ENCODE data around the gene EYA3. TPM values are rescaled to one million over a fixed set of nuclear protein-coding genes. Genes with fewer than 3 reads are reported as not detected.

The EYA3 gene, protein sequence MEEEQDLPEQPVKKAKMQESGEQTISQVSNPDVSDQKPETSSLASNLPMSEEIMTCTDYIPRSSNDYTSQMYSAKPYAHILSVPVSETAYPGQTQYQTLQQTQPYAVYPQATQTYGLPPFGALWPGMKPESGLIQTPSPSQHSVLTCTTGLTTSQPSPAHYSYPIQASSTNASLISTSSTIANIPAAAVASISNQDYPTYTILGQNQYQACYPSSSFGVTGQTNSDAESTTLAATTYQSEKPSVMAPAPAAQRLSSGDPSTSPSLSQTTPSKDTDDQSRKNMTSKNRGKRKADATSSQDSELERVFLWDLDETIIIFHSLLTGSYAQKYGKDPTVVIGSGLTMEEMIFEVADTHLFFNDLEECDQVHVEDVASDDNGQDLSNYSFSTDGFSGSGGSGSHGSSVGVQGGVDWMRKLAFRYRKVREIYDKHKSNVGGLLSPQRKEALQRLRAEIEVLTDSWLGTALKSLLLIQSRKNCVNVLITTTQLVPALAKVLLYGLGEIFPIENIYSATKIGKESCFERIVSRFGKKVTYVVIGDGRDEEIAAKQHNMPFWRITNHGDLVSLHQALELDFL
- 10 to 100 TPM; 29.5 to 32.0 TPM for total RNA-seq

DNA sequence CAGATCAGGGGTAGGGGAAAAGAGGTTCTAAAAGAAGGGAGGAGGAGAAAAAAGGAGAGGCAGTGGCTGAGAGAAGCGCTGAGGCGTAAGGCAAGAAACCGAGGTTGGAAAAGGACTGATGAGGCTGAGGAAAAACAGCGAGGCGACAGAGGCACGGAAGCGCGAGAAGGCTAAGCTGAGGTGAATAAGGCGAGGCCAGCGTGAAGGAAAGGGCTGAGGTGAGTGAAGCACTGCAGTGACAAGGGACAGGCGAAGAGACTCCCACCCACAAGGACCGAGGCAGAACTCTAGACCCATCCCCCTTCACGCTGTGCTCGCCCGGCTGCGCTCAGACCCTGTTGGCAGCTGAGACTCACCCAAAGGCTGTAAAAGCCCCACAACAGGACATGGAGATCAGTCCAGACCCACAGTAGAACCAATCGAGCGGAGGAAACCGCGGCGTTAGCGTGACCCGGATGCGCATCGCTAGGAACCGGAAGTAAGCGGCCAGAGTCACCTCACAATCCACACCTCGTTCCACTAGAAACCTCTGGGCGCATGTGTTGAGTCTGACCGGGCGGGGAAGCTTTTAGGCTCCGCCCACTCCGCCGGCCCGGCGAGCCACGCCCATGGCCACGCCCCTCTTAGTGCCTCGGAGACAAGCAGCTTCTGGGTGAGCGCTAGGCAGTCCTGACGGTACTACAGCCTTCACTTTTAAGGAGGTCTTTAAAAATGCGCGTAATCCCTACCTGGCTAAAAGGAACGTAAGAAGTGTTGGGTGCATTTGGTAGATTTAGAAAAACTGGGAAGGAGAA lies at the start of gene EYA3:
Gene EYA3 (minus strand): TSS at position 443 of the 794 bp plus-strand sequence. CDS start 30,584 bp downstream, outside the sequence.
- Mint-ChIP-seq H3K9me3 (no peaks in the 10 kb centered on the region), H3K4me1 (peaks cover 38% of the 10 kb centered on the region), H3K27me3 (peaks cover 6% of the 10 kb centered on the region), H3K36me3 (ENCODE audit: low read depth) (peaks cover 2% of the 10 kb centered on the region), H3K27ac (peak within 1 kb of the TSS; percentile 97), H3K4me3 (peak within 1 kb of the TSS; percentile 99)
- ChIA-PET CTCF (interaction anchor here (0.6 to 6.2 kb wide), 25 partner anchors 9 to 789 kb away, joined by 3 to 130 read pairs (median 3); partner anchors contain the start of genes ATP5IF1, IFI6, MED18 and STX12), POLR2A (interaction anchor here (0.6 to 3.2 kb wide), 38 partner anchors 9 to 493 kb away, joined by 3 to 18 read pairs (median 5); partner anchors contain the start of genes ATP5IF1, MED18, PPP1R8 and RCC1)
- DNase-seq, result peak; percentile 100

DNA sequence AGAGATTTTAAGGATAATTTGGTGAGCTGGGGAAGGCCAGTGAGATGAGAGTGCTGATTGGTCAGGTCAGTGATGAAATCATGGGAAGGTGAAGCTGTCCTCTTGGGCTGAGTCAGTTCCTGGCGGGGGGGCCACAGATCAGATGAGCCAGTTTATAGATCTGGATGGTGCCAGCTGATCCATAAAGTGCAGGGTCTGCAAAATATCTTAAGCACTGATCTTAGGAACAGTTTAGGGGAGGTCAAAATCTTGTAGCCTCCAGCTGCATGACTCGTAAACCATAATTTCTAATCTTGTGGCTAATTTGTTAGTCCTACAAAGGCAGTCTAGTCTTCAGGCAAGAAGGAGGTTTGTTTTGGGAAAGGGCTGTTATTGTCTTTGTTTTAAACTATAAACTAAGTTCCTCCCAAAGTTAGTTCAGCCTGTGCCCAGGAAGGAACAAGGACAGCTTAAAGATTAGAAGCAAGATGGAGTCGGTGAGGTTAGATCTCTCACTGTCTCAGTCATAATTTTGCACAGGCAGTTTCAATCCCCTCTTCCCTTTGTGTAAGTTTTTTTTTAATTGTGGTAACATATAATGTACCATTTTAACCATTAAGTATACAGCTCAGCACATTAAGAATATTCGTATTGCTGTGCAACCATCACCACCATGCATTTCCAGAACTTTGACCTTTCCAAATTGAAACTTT lies 48.7 kb upstream of the EYA3 start:
- H3K27me3 Mint-ChIP-seq, result peaks cover 66% of the 10 kb centered on the region
- H3K36me3 Mint-ChIP-seq (ENCODE audit: low read depth), result no peaks in the 10 kb centered on the region
- DNase-seq, result no peak
- CTCF ChIA-PET, result interaction anchor here (0.7 to 0.8 kb wide), 2 partner anchors 28 to 259 kb away, joined by 4 read pairs; no protein-coding TSS in a partner anchor
- H3K4me3 Mint-ChIP-seq, result no peak overlapping the region
- peaks cover 2% of the 10 kb centered on the region for H3K9me3 Mint-ChIP-seq
- H3K4me1 Mint-ChIP-seq, result peaks cover 7% of the 10 kb centered on the region
- POLR2A ChIA-PET, result no interaction called here
- no peak overlapping the region for H3K27ac Mint-ChIP-seq

DNA sequence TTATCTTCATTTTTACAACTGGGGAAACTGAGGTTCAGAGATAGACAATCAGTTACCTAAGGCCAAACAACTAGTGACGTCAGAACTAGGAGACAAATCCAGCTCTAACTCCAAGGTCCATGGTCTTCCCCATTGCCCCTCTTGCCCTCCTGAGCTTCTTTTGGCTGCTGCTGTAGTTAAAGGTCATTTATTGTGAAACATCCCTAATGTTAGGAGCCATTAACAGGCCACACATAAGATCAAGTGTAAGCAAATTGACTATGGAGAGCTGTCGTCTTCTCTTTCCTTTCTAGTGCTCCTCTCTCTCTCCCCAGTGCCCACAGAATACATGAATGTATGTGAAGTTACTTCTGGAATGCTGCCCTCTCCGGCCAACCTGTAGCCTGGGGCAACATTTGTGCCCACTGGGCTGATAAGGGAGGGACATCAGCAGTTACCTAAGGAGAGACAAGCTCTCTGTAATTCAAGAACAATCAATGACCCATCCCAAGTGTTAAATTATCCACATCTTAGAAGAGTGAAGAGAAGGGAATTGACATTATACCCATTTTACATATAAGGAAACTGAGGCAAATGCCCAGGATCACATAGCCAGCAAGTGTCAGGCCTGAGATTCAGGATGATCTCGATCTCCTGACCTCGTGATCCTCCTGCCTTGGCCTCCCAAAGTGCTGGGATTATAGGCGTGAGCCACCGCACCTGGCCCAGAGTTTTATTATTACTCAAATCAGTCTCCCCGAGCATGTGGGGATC lies 47.9 kb upstream of the EYA3 start:
- ChIA-PET POLR2A (no interaction called here), CTCF (no interaction called here)
- Mint-ChIP-seq H3K4me1 (peaks cover 7% of the 10 kb centered on the region), H3K36me3 (ENCODE audit: low read depth) (no peaks in the 10 kb centered on the region), H3K27me3 (peaks cover 60% of the 10 kb centered on the region), H3K4me3 (no peak overlapping the region), H3K9me3 (peaks cover 2% of the 10 kb centered on the region), H3K27ac (no peak overlapping the region)
- no peak for DNase-seq

DNA sequence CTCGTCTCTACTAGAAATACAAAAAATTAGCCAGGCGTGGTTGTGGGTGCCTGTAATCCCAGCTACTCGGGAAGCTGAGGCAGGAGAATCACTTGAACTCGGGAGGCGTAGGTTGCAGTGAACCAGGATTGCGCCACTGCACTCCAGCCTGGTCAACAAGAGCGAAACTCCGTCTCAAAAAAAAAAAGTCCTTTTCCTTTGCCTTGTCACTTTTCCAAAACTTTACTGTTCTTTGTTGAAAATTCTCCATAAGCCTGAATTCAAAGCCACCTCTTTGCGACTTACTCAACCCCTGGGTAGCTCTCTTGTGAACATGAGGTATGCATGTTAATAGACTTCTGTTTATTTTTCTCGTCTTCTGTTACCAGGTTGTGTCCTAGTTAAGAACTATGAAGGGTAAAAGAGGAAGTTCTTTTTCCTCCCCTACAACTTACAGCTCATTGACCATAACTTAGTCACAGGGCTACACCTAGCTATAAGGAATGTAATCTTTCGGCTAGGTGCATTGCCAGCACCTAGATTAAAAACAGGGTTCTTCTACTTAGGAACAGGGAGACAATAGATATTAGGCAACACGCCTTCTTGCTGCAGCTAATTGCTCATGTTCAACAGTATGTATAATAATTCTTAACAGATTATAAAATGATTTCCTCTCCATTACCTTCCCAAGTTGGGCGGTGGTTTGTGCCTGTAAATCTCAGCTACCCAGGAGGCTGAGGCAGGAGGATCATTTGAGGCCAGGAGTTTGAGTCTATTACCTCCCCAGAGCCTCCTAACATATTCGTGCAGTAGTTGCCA lies 47.2 kb upstream of the EYA3 start:
- Mint-ChIP-seq H3K9me3 (peaks cover 2% of the 10 kb centered on the region), H3K4me1 (peaks cover 7% of the 10 kb centered on the region), H3K4me3 (no peak overlapping the region), H3K36me3 (ENCODE audit: low read depth) (no peaks in the 10 kb centered on the region), H3K27me3 (peaks cover 65% of the 10 kb centered on the region), H3K27ac (no peak overlapping the region)
- CTCF ChIA-PET, result no interaction called here
- no peak for DNase-seq
- POLR2A ChIA-PET, result no interaction called here

DNA sequence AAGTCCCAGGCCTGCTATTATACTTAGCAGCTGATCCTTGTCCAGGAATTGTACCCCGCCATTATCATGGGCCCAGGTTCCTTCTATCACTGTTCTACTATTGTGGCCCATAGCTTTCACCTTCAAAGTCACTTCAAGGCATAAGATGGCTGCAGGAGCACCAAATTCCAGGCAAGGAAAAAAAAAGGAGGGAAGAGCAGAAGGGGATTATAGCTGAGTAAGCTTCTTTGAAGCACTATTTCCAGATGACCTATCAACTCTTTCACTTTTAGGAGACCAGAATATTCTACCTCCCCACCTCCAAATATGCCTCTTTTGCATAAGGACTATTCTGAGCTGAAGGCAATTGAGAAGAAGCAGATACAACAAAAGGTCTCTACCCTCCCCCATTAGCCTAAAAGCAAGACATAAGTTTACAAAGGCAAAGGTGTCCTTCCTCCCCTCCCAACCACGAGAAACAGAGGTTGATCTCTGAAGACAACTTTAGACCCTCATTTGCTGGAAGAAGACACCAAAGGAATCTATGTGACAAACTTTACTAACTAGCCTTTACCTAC lies 46.3 kb upstream of the EYA3 start:
- Mint-ChIP-seq H3K4me3 (no peak overlapping the region), H3K27me3 (peaks cover 67% of the 10 kb centered on the region), H3K4me1 (peaks cover 7% of the 10 kb centered on the region), H3K36me3 (ENCODE audit: low read depth) (no peaks in the 10 kb centered on the region), H3K27ac (no peak overlapping the region), H3K9me3 (peaks cover 2% of the 10 kb centered on the region)
- no peak for DNase-seq
- CTCF ChIA-PET, result no interaction called here
- POLR2A ChIA-PET, result no interaction called here

DNA sequence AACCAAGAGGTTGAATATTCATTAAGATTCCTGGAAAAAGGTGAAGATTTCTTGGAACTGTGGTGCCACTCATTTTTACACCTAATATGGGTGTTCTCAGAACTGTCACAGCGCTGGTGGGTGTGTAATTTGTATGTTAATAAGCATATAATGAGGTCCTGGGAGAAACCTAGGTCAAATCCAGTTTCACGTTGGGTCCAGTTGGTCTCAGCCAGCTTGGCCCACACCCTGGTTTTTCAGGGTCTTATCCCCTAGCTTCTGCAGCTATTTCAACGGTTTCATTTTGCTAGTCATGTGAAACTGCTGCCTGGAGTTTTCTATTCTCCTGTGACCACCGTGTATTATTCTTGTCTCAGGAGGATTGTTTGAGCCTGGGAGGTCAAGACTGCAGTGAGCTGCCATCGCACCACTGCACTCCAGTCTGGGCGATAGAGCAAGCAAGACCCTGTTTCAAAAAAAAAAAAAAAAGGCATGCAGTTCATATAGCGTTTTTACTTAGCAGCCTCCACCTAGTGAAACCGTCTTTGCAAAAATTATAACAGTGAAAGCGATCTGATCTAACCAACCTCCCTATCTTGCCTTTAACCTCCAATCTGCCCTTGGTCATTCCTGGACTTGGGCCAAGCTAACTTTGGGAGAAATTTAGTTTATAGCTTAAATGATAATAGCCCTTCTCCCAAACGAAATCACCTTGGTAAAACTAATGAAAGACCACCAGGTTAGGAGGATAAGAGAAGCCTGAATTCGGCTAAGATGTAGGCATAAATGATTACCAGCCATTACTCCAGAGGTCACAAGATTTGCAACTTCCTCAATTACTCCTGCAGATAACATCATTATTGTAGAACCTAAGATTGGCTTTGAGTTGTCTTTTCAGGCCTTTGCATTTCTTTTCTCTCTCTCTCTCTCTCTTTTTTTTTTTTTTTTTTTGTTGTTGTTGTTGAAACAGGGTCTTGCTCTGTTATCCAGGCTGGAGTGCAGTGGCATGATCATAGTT lies 44.1 kb upstream of the EYA3 start:
- Mint-ChIP-seq H3K4me3 (no peak overlapping the region), H3K27ac (no peak overlapping the region), H3K27me3 (peaks cover 64% of the 10 kb centered on the region), H3K4me1 (peaks cover 5% of the 10 kb centered on the region), H3K9me3 (peaks cover 2% of the 10 kb centered on the region), H3K36me3 (ENCODE audit: low read depth) (no peaks in the 10 kb centered on the region)
- ChIA-PET CTCF (no interaction called here), POLR2A (no interaction called here)
- no peak for DNase-seq

DNA sequence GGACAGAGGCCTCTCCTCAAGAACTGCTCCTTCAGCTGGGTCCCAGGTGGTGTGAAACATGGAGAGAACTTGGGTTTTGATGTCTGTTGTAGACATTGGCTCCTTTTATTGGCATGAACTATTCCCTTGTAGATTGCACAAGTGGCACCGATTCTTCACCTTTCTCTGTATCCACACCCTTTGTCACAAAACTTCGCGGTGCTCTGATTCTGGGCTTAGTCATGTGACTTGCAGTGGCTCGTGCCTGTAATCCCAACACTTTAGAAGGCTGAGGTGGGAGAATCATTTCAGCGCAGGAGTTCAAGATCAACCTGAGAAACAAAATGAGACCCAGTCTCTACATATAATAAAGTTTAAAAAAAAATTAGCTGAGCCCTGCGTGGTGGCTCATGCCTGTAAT lies 42.5 kb upstream of the EYA3 start:
- Mint-ChIP-seq H3K27ac (no peak overlapping the region), H3K36me3 (ENCODE audit: low read depth) (no peaks in the 10 kb centered on the region), H3K4me3 (no peak overlapping the region), H3K4me1 (peaks cover 5% of the 10 kb centered on the region), H3K27me3 (peaks cover 61% of the 10 kb centered on the region), H3K9me3 (peaks cover 2% of the 10 kb centered on the region)
- CTCF ChIA-PET, result no interaction called here
- POLR2A ChIA-PET, result no interaction called here
- no peak for DNase-seq

DNA sequence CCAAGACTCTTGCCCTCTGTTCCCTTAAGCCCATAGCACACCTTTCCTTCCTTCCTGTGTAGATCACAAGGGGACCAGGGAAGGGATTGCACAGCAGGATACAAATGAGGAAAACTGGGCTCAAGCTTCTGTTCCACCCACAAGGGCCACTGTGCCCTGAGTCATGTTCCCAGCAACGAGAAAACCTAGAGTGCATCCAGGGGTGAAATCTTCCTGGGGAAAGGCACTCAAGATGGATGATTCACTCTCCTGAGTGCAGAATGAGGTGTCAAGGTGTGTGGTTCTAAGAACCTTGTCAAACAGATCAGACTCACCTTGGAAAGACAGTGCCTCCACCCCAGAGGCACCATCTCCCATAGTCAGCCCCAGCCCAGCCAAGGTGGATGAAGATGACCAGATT lies 40.7 kb upstream of the EYA3 start:
- DNase-seq, result no peak
- ChIA-PET POLR2A (no interaction called here), CTCF (interaction anchor here (1.0 kb wide), 1 partner anchor 20 kb away, joined by 3 read pairs; no protein-coding TSS in a partner anchor)
- Mint-ChIP-seq H3K4me1 (peaks cover 5% of the 10 kb centered on the region), H3K27me3 (peaks cover 57% of the 10 kb centered on the region), H3K9me3 (peaks cover 2% of the 10 kb centered on the region), H3K4me3 (no peak overlapping the region), H3K36me3 (ENCODE audit: low read depth) (no peaks in the 10 kb centered on the region), H3K27ac (no peak overlapping the region)

DNA sequence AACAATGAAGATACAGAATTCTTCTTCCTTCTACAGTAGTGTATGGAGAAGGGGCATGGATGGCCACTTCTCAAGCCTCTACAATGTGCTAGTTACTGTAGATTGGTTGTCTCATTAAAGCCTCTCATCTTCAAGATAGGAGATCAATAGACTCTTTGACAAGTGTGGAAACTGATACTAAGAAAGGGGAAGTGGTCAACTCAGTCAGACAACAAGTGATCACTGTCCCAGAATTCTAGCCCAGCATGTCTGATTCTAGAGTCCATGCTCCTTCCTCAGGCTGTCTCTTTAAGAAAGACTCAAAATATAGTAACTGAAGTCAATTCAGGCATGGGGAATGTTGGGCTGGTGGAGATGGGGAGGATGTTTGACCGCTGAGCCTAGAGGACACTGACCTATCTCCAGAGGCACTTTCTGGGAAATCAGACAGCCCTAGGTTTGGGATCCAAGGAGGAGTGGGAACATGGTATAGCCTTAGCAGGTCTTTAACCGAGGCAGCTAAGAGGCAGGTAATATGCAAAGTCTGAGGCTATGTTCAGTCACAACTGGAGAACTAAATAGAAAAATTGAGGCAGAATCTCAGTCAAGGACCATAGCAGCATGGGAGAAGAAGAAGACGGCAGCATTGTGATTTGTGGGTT lies 39.3 kb upstream of the EYA3 start:
- ChIA-PET POLR2A (no interaction called here), CTCF (no interaction called here)
- Mint-ChIP-seq H3K36me3 (ENCODE audit: low read depth) (no peaks in the 10 kb centered on the region), H3K27ac (no peak overlapping the region), H3K27me3 (peaks cover 52% of the 10 kb centered on the region), H3K4me3 (no peak overlapping the region), H3K9me3 (peaks cover 2% of the 10 kb centered on the region), H3K4me1 (peaks cover 5% of the 10 kb centered on the region)
- no peak for DNase-seq

DNA sequence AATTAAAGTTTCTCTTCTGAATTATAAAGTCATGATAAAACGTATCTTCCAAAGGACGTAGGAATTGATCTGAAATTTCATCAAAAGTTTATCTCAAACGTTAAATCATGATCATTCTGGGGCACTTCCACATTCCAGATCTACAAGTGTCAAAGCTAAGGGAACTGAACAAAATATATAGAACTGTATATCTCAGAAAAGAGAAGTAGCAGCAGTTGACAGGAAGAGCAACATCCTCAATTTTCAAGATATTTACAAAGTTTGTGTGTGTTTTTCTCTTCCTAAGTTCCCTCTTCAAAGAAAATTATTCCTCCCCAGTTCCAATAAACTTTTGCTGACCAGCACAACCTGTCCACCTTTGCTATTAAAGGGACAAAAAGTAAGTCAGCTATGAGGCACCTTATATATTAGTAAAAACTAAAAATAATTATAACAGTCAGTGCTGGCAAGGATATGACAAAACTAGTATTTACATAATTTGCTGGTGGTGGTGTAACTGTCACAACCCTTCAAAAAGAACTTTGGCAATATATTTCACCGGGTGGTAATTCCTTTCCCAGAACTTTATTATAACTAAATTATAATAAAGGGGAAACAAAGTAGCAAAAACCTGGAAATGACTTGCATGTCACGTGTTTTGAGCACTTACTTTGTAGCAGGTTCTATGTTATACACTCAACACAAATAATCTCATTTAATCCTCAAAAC lies 38.5 kb upstream of the EYA3 start:
- no peaks in the 10 kb centered on the region for H3K36me3 Mint-ChIP-seq (ENCODE audit: low read depth)
- H3K9me3 Mint-ChIP-seq, result no peaks in the 10 kb centered on the region
- peaks cover 52% of the 10 kb centered on the region for H3K27me3 Mint-ChIP-seq
- H3K4me3 Mint-ChIP-seq, result no peak overlapping the region
- DNase-seq, result no peak
- ChIA-PET POLR2A (no interaction called here), CTCF (no interaction called here)
- H3K27ac Mint-ChIP-seq, result no peak overlapping the region
- H3K4me1 Mint-ChIP-seq, result peaks cover 5% of the 10 kb centered on the region
